ENCODE measurements around the gene GNG11.

Gene GNG11

GRCh38 chr7:93945756-93946535, 24.4 kb downstream of the GNG11 start:
- intact Hi-C loops (cut with DNase I; ENCODE audit: low total_unique reads), result no loop called here
- Histone ChIP-seq H3K36me3 (no peaks in the 10 kb centered on the region), H3K27me3 (no peaks in the 10 kb centered on the region), H3K27ac (no peak overlapping the region), H3K4me1 (no peaks in the 10 kb centered on the region), H3K9me3 (no peaks in the 10 kb centered on the region), H3K4me3 (no peak overlapping the region)
- TF ChIP-seq CTCF (IDR thresholded peaks at IDR 0.05), result no peak
- DNase-seq, result no peak

- DNase-seq, result no peak
- no peak overlapping the region for H3K27ac ChIP-seq
- no peak overlapping the region for H3K4me3 ChIP-seq
- TF ChIP-seq CTCF (IDR thresholded peaks at IDR 0.05), result no peak
- H3K36me3 ChIP-seq, result no peaks in the 10 kb centered on the region
- H3K27me3 ChIP-seq, result no peaks in the 10 kb centered on the region
- no peaks in the 10 kb centered on the region for H3K4me1 ChIP-seq
- no peaks in the 10 kb centered on the region for H3K9me3 ChIP-seq
- intact Hi-C loops (cut with DNase I; ENCODE audit: low total_unique reads), result no loop called here
Measured at GRCh38 chr7:93948106-93948505, 26.6 kb downstream of the GNG11 start.

GRCh38 chr7:93948873-93949272, 27.3 kb downstream of the GNG11 start:
- Histone ChIP-seq H3K4me3 (no peak overlapping the region), H3K4me1 (no peaks in the 10 kb centered on the region), H3K27ac (no peak overlapping the region), H3K9me3 (no peaks in the 10 kb centered on the region), H3K36me3 (no peaks in the 10 kb centered on the region), H3K27me3 (no peaks in the 10 kb centered on the region)
- no peak for TF ChIP-seq CTCF (IDR thresholded peaks at IDR 0.05)
- intact Hi-C loops (cut with DNase I; ENCODE audit: low total_unique reads), result no loop called here
- no peak for DNase-seq

- Histone ChIP-seq H3K4me1 (no peaks in the 10 kb centered on the region), H3K9me3 (no peaks in the 10 kb centered on the region), H3K27me3 (no peaks in the 10 kb centered on the region), H3K36me3 (no peaks in the 10 kb centered on the region), H3K27ac (no peak overlapping the region), H3K4me3 (no peak overlapping the region)
- intact Hi-C loops (cut with DNase I; ENCODE audit: low total_unique reads), result no loop called here
- TF ChIP-seq CTCF (IDR thresholded peaks at IDR 0.05), result no peak
- no peak for DNase-seq
Measured at GRCh38 chr7:93949423-93949822, 27.9 kb downstream of the GNG11 start.

GRCh38 chr7:93955304-93955703, 33.8 kb downstream of the GNG11 start:
- TF ChIP-seq CTCF (IDR thresholded peaks at IDR 0.05), result no peak
- no peaks in the 10 kb centered on the region for H3K4me1 ChIP-seq
- intact Hi-C loops (cut with DNase I; ENCODE audit: low total_unique reads), result no loop called here
- no peak overlapping the region for H3K27ac ChIP-seq
- no peaks in the 10 kb centered on the region for H3K27me3 ChIP-seq
- no peak for DNase-seq
- no peaks in the 10 kb centered on the region for H3K36me3 ChIP-seq
- H3K9me3 ChIP-seq, result no peaks in the 10 kb centered on the region
- no peak overlapping the region for H3K4me3 ChIP-seq

Measured in tibial artery (tissue), 4 donors.